Peyer's patch (tissue), 4 donors: ENCODE results near the gene PGBD2. TPM values are rescaled to one million over a fixed set of nuclear protein-coding genes. Genes with fewer than 3 reads are reported as not detected.
"Not testable (repeated sequence)": the region's sequence is repeated elsewhere in the genome, so short reads cannot be mapped to it uniquely, and the experiment has no call there.

ENCODE experiments used
- DNase-seq, 3 donors: peaks; one replicate each; pipeline ENCODE4 v3.0.0-alpha.2; 2017 to 2019
- H3K27ac ChIP-seq, 4 donors: fragments of 200-600 bp; sonication (generic); one replicate each; pipeline ENCODE4 v1.5.1; 2016 to 2019
- H3K27me3 ChIP-seq, 2 donors: fragments of 200-600 bp; sonication (generic); one replicate each; pipeline ENCODE4 v1.5.1; 2019
- H3K36me3 ChIP-seq, 3 donors: fragments of 200-600 bp; sonication (generic); one replicate each; pipeline ENCODE4 v1.5.1; 2016 to 2019
- H3K4me1 ChIP-seq, 4 donors: fragments of 200-600 bp; sonication (generic); one replicate each; pipeline ENCODE4 v1.5.1; 2016 to 2019
- H3K4me3 ChIP-seq, 4 donors: fragments of 200-600 bp; sonication (generic); 1 replicate in 3 of 4; 2 replicates in 1 of 4; pipeline ENCODE4 v1.5.1; 2016 to 2019; ENCODE audit warnings: mild to moderate bottlenecking in 1 of 4
- H3K9me3 ChIP-seq, 4 donors: fragments of 200-600 bp; sonication (generic); one replicate each; pipeline ENCODE4 v1.5.1; 2016 to 2019; ENCODE audit warnings: mild to moderate bottlenecking in 1 of 4
- CTCF ChIP-seq, 6 experiments: fragments of 450-650 bp in 4 of 6; fragments of 200-600 bp in 2 of 6; sonication (generic) in 1 of 6; IDR thresholded peaks; one replicate each; pipeline ENCODE4 v1.5.1; 2017 to 2019; ENCODE audit warnings: antibody characterized with exemption in 6 of 6, mild to moderate bottlenecking in 3 of 6, moderate library complexity in 1 of 6
- POLR2A ChIP-seq, 2 donors: fragments of 450-650 bp; IDR thresholded peaks; one replicate each; pipeline ENCODE4 v1.5.1; 2017; ENCODE audit warnings: antibody characterized with exemption in 2 of 2, mild to moderate bottlenecking in 2 of 2, moderate library complexity in 2 of 2
- total RNA-seq, 4 donors: library from RNA; depleted of rRNA; stranded (reverse); fragments of >200 nt; gene quantifications; one replicate each; pipeline ENCODE4 v1.1.0, GENCODE V29; 2016

PGBD2 gene
- total RNA-seq, 4 donors from 2014 or later, result 9.9 to 17.2 (median 14.4) TPM

- no peak for TF ChIP-seq POLR2A (IDR thresholded peaks at IDR 0.05)
- TF ChIP-seq CTCF (IDR thresholded peaks at IDR 0.05), result no peak
- Histone ChIP-seq H3K27ac (no peak overlapping the region), H3K27me3 (no peaks in the 10 kb centered on the region)
Measured at GRCh38 chr1:248926401-248927182, 20.6 kb downstream of the PGBD2 start.

DNA sequence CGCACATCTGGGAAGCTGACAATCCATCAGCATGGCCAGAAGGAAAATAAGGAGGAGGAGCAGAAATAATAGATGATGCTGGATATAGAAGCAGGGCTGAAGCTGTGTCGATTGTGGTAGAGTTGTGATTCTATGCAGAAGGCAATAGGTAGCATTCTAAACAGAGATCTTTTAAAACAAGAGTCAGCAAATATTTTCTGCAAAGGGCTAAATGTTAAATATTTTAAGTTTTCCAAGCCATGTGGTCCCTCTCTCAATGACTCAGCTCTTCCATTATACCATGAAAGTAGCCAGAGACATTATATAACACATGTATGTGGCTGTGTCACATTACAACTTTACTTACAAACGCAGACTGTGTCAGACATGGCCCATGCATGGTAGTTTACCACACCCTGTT, 21.2 kb downstream of the PGBD2 start:
- H3K9me3 ChIP-seq, H3K27ac ChIP-seq, H3K36me3 ChIP-seq, H3K27me3 ChIP-seq, H3K4me1 ChIP-seq, DNase-seq, H3K4me3 ChIP-seq: not testable (repeated sequence)

More at GRCh38 chr1:248926401-248927182, 20.6 kb downstream of the PGBD2 start:
- no peak for DNase-seq
- H3K4me3 ChIP-seq, result no peak overlapping the region
- no peaks in the 10 kb centered on the region for H3K4me1 ChIP-seq
- H3K36me3 ChIP-seq, result no peaks in the 10 kb centered on the region
- no peaks in the 10 kb centered on the region for H3K9me3 ChIP-seq

DNA sequence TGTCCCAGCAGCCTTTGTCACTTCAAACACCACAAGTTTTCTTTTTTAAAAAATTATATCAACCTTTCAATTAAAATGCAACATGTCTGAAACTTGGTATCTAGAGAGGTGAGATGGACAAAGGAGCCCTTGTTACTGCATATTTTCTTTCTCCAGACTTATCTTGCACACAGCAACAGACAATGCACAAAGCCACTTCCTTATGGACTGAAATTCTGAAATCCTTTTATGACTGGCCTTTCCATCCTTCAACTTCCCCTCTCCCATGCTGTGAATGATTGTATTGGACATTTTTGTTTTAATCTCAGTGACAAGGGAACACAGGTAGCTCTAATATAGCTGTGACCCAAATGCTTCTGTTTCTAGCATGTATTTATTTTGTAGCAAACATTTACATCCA, 22.1 kb downstream of the PGBD2 start:
- not testable (repeated sequence) for H3K9me3 ChIP-seq, H3K27me3 ChIP-seq, H3K4me3 ChIP-seq, H3K36me3 ChIP-seq, H3K4me1 ChIP-seq, H3K27ac ChIP-seq, DNase-seq

- H3K9me3 ChIP-seq, DNase-seq, H3K27ac ChIP-seq, H3K27me3 ChIP-seq, H3K36me3 ChIP-seq, H3K4me3 ChIP-seq, H3K4me1 ChIP-seq: not testable (repeated sequence)
Measured at GRCh38 chr1:248930037-248930436, 24.0 kb downstream of the PGBD2 start.

DNA sequence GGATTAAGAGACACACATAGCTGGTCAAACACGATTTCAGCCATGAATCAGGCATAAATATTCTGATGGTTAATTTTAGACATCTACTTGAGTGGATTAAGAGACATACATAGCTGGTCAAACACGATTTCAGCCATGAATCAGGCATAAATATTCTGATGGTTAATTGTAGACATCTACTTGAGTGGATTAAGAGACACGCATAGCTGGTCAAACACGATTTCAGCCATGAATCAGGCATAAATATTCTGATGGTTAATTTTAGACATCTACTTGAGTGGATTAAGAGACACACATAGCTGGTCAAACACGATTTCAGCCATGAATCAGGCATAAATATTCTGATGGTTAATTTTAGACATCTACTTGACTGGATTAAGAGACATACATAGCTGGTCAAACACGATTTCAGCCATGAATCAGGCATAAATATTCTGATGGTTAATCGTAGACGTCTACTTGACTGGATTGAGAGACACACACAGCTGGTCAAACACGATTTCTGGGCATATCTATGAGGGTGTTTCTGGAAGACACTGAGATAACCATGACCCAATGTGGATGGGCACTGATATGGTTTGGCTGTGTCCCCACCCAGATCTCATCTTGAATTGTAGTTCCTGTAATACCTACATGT, 32.3 kb downstream of the PGBD2 start:
- H3K4me3 ChIP-seq, H3K9me3 ChIP-seq, H3K36me3 ChIP-seq, H3K27ac ChIP-seq, DNase-seq, H3K27me3 ChIP-seq, H3K4me1 ChIP-seq: not testable (repeated sequence)

DNA sequence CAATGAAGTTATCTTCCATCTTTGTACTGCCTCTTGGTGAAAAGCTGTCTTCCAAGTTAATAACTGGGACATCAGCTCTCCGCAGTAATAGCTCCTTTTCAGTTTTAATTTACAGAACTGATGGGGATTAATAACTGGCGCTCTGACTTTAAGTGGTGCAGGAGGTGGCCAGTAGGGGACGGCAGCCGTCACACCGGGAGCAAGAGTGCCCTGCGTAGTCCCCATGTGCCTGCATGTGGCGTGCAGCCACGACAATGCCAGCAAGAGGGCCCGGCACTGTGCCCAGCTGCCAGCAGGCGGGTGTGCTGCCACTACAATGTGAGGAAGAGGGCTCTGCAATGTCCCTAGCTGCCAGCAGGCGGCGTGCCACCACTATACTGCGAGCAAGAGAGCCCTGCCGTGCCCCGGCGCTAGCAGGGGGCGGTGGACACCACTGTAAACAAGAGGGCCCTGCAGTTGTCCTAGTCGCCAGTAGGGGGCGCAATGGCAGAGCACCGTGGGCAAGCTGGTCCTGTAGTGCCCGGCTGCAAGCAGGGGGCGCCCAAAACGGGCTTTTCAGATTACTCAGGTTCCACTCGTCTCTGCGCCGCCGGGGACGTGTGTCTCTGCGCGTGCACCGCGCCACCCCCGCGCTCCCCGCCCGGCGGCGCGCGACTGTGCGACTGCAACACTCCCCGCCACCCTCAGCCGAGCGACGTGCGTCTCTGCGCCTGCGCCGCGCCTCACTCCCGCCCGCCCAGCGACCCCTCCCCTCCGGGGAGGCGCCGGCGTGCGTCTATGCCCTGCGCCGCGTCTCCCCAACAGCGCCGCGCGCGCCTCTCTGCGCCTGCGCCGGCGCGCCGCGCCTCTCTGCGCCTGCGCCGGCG, 38.3 kb downstream of the PGBD2 start:
- peak in 1 of 6 experiments; percentile 10 for TF ChIP-seq CTCF (IDR thresholded peaks at IDR 0.05)
- not testable (repeated sequence) for H3K4me1 ChIP-seq, DNase-seq, H3K36me3 ChIP-seq, H3K4me3 ChIP-seq, H3K27ac ChIP-seq, H3K27me3 ChIP-seq, H3K9me3 ChIP-seq

- not testable (repeated sequence) for DNase-seq, H3K4me1 ChIP-seq, H3K36me3 ChIP-seq, H3K9me3 ChIP-seq, H3K27ac ChIP-seq, H3K4me3 ChIP-seq, H3K27me3 ChIP-seq
Measured at GRCh38 chr1:248945000-248945423, 39.0 kb downstream of the PGBD2 start.

DNA sequence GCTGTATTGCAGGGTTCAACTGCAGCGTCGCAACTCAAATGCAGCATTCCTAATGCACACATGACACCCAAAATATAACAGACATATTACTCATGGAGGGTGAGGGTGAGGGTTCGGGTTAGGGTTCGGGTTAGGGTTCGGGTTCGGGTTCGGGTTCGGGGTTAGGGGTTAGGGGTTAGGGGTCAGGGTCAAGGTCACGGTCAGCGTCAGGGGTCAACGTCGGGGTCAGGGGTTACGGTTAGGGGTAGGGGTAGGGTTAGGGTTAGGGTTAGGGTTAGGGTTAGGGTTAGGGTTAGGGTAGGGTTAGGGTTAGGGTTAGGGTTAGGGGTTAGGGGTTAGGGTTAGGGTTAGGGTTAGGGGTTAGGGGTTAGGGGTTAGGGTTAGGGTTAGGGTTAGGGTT, 39.4 kb downstream of the PGBD2 start:
- H3K36me3 ChIP-seq, H3K4me1 ChIP-seq, H3K4me3 ChIP-seq, H3K9me3 ChIP-seq, H3K27me3 ChIP-seq, H3K27ac ChIP-seq: not testable (repeated sequence)
- DNase-seq, result peak in 1 of 3 donors; percentile 53

DNA sequence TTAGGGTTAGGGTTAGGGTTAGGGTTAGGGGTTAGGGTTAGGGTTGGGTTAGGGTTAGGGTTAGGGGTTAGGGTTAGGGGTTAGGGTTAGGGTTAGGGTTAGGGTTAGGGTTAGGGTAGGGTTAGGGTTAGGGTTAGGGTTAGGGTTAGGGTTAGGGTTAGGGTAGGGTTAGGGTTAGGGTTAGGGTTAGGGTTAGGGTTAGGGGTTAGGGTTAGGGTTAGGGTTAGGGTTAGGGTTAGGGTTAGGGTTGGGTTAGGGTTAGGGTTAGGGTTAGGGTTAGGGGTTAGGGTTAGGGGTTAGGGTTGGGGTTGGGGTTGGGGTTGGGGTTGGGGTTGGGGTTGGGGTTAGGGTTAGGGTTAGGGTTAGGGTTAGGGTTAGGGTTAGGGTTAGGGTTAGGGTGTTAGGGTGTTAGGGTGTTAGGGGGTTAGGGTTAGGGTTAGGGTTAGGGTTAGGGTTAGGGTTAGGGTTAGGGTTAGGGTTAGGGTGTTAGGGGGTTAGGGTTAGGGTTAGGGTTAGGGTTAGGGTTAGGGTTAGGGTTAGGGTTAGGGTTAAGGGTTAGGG, 39.9 kb downstream of the PGBD2 start:
- H3K9me3 ChIP-seq, H3K27ac ChIP-seq, H3K4me1 ChIP-seq, H3K4me3 ChIP-seq, H3K27me3 ChIP-seq, H3K36me3 ChIP-seq, DNase-seq: not testable (repeated sequence)
